Thymus (tissue), 11 donors: ENCODE measurements around the gene SKP2. TPM values are rescaled to one million over a fixed set of nuclear protein-coding genes. Genes with fewer than 3 reads are reported as not detected.

Experiments
- DNase-seq, 9 donors: peaks; one replicate each; pipeline ENCODE4 v3.0.0-alpha.2; 2013; ENCODE audit warnings: low spot score in 9 of 9, low read depth in 6 of 9, missing footprints in 1 of 9
- H3K27ac ChIP-seq, 2 donors: one replicate each; pipeline ENCODE4 v1.5.1; 2013; ENCODE audit warnings: control low read depth in 1 of 2, low read depth in 1 of 2, low read length in 1 of 2, mild to moderate bottlenecking in 1 of 2, moderate library complexity in 1 of 2
- H3K27me3 ChIP-seq, 2 donors: one replicate each; pipeline ENCODE4 v1.5.1; 2013; ENCODE audit warnings: low read length in 1 of 2; ENCODE audit not compliant: control insufficient read depth in 2 of 2, insufficient read depth in 1 of 2
- H3K36me3 ChIP-seq, 2 donors: one replicate each; pipeline ENCODE4 v1.5.1; 2013; ENCODE audit warnings: low read length in 1 of 2, mild to moderate bottlenecking in 1 of 2, moderate library complexity in 1 of 2; ENCODE audit not compliant: control insufficient read depth in 2 of 2, insufficient read depth in 2 of 2
- H3K4me1 ChIP-seq, 2 donors: one replicate each; pipeline ENCODE4 v1.5.1; 2013; ENCODE audit warnings: low read length in 2 of 2; ENCODE audit not compliant: control insufficient read depth in 2 of 2, insufficient read depth in 2 of 2
- H3K4me3 ChIP-seq, 2 donors: one replicate each; pipeline ENCODE4 v1.5.1; 2013; ENCODE audit warnings: low read length in 2 of 2, control low read depth in 1 of 2, mild to moderate bottlenecking in 1 of 2
- H3K9me3 ChIP-seq, 2 donors: one replicate each; pipeline ENCODE4 v1.5.1; 2013; ENCODE audit warnings: low read length in 1 of 2, mild to moderate bottlenecking in 1 of 2; ENCODE audit not compliant: control insufficient read depth in 2 of 2, insufficient read depth in 1 of 2
- WGBS: extraction: QIAGEN DNeasy Blood & Tissue Kit; methylation state at CpG from one replicate; pipeline ENCODE4 v1.1.7; 2013; 5-methylcytosine and 5-hydroxymethylcytosine counted together
- polyA plus RNA-seq: library from polyadenylated mRNA; stranded (reverse); fragments of 200-250 nt; gene quantifications from one replicate; pipeline ENCODE4 v1.2.3, GENCODE V29; 2013
- total RNA-seq: library from RNA; stranded (reverse); fragments of 120-200 nt; gene quantifications from one replicate; pipeline ENCODE4 v1.2.4, GENCODE V29; 2013
- donor health status: healthy.

SKP2 gene
- total and polyA plus RNA-seq, 2 donors, result 6.5 to 31.0 TPM

DNA sequence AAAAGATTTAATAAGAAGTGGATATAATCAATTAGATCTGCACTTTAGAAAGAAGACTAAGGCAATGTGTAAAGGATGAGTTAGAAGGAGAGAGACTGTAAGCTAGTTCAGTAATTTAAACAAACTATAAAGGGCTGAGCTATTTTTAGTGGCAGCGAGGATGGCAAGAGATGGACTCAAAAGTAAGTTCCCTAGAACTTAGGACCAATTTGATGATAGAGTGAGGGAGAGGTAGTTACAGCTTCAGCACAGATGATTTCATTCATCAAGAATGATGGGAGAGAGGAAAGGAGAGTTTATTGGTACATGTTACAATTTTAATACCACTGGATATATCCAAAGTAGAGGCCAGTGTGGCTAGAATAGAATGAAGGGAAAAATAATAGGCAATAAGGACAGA lies 70.7 kb downstream of the SKP2 start:
- H3K27ac ChIP-seq, result no peak overlapping the region
- WGBS, result 99% methylated on average over 1 of the region's 1 CpG
- H3K9me3 ChIP-seq, result no peaks in the 10 kb centered on the region
- no peaks in the 10 kb centered on the region for H3K4me1 ChIP-seq
- H3K4me3 ChIP-seq, result no peak overlapping the region
- DNase-seq, result no peak
- H3K36me3 ChIP-seq, result peaks cover 8 to 21% of the 10 kb centered on the region in 2 donors
- no peaks in the 10 kb centered on the region for H3K27me3 ChIP-seq

DNA sequence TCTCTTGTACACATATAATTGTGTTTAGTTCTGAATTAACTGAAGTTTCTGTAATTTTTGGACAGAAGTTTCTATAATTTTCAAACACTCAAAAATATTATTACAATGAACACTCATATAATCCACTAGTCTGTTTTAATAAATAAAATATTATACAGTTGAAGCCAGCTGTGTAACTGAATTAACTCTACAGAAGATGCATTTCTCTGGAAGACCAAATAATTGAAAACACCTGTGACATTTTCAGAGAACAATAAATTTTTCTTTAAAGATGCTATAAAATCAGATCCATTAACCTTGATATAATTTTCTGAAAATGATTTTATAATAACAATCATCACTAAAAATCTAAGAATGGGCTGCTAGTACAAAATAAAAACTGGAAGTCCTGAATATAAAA lies 75.1 kb downstream of the SKP2 start:
- Histone ChIP-seq H3K27me3 (no peaks in the 10 kb centered on the region), H3K4me1 (no peaks in the 10 kb centered on the region), H3K36me3 (peaks cover 0 to 13% of the 10 kb centered on the region in 2 donors), H3K4me3 (no peak overlapping the region), H3K27ac (no peak overlapping the region), H3K9me3 (no peaks in the 10 kb centered on the region)
- no peak for DNase-seq

DNA sequence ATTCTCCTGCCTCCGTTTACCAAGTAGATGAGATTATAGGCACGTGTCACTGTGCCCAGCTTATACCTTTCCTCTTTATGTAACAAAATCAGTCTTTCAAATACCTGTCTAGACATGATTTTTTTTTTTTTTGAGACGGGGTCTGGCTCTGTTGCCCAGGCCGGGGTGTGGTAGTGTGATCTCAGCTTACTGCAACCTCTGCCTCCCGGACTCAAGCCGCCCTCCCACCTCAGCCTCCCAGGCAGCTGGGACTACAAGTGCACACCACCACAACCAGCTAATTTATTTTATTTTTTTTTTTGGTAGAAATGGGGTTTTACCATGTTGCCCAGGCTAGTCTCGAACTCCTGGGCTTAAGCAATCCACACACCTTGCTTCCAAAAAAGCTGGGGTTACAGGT lies 76.6 kb downstream of the SKP2 start:
- H3K9me3 ChIP-seq, result no peaks in the 10 kb centered on the region
- no peaks in the 10 kb centered on the region for H3K27me3 ChIP-seq
- DNase-seq, result no peak
- over 99% methylated on average over 7 of the region's 7 CpGs for WGBS
- H3K27ac ChIP-seq, result no peak overlapping the region
- H3K4me1 ChIP-seq, result no peaks in the 10 kb centered on the region
- H3K4me3 ChIP-seq, result no peak overlapping the region
- H3K36me3 ChIP-seq, result peaks cover 0 to 10% of the 10 kb centered on the region in 2 donors

DNA sequence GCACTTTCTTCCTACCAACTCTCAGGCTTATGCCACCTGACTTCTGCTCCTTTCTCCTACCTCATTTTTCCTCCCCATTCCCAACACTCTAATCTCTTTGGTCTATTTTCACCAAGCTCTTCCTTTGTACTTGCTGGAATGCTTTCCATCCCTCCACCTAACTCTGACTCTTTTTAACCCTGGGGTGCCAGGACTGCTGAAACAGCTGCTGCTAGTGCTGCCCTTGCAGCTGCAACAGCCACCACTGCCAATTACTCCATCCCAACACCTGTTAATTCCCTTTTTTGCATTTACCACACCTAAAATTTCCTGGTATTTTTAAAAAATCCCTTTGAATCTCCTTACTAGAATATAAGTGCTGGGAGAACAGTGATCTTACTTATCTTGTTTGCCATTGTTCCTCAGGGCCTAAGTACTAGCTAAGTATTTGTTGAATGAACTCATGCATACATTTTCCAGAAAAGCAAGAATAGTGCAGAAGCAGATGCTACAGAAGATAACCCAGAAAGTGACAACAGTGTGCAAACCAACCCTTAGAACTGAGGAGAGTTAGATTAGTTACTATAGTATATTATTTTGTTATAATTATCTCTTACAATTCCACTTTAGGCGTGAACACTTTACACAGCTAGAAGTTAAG lies 78.4 kb downstream of the SKP2 start:
- no peaks in the 10 kb centered on the region for H3K27me3 ChIP-seq
- H3K36me3 ChIP-seq, result peaks cover 0 to 4% of the 10 kb centered on the region in 2 donors
- DNase-seq, result no peak
- H3K4me3 ChIP-seq, result no peak overlapping the region
- no peaks in the 10 kb centered on the region for H3K9me3 ChIP-seq
- WGBS, result 100% methylated on average over 1 of the region's 1 CpG
- H3K4me1 ChIP-seq, result no peaks in the 10 kb centered on the region
- H3K27ac ChIP-seq, result no peak overlapping the region

DNA sequence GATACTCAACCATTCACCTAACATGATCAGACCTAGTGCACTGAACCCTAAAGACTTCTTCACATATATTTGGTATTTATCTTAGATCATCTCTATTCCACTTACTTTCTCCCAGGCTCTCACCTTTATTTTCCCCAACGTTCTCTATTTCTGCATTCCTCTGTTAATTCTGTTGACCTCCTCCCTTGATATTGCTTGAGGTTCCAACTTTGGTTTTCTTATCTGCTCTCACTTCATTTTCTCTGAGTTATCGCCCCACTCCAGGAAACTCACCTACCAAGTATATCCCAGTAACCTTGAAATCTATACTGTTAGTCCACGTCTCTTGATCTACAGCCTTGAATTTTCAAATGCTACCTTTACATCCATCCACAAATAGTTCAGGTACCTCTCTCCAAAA lies 80.6 kb downstream of the SKP2 start:
- Histone ChIP-seq H3K9me3 (no peaks in the 10 kb centered on the region), H3K36me3 (no peaks in the 10 kb centered on the region), H3K4me3 (no peak overlapping the region), H3K27ac (no peak overlapping the region), H3K4me1 (no peaks in the 10 kb centered on the region), H3K27me3 (no peaks in the 10 kb centered on the region)
- no peak for DNase-seq
- 98% methylated on average over 3 of the region's 3 CpGs for WGBS

Other genes starting within 250 kb of the SKP2 start
- gene CAPSL, start 213.5 kb upstream of the SKP2 start, total RNA-seq, result 4.0 TPM
- 2.6 TPM for gene CAPSL, start 213.5 kb upstream of the SKP2 start, polyA plus RNA-seq
- 0.09 TPM for gene UGT3A1, start 160.7 kb upstream of the SKP2 start, total RNA-seq
- gene UGT3A1, start 160.7 kb upstream of the SKP2 start, polyA plus RNA-seq, result 0.11 TPM
- gene UGT3A2, start 85.2 kb upstream of the SKP2 start, total RNA-seq, result 6.8 TPM
- gene UGT3A2, start 85.2 kb upstream of the SKP2 start, polyA plus RNA-seq, result 0.30 TPM
- gene LMBRD2, start 224 bp upstream of the SKP2 start, total RNA-seq, result 12.4 TPM
- gene LMBRD2, start 224 bp upstream of the SKP2 start, polyA plus RNA-seq, result 4.3 TPM
- gene NADK2, start 89.8 kb downstream of the SKP2 start, total RNA-seq, result 16.8 TPM
- 12.4 TPM for gene NADK2, start 89.8 kb downstream of the SKP2 start, polyA plus RNA-seq
- 0.14 TPM for gene RANBP3L, start 149.8 kb downstream of the SKP2 start, total RNA-seq
- 0.41 TPM for gene RANBP3L, start 149.8 kb downstream of the SKP2 start, polyA plus RNA-seq